GM21723 (cell line): Measurements from ENCODE around the gene METTL6.
A peak's percentile ranks its signal among the peaks of the same experiment; 100 is the strongest.
"Not testable (repeated sequence)": the region's sequence is repeated elsewhere in the genome, so short reads cannot be mapped to it uniquely, and the experiment has no call there.

ENCODE experiments used
- ATAC-seq: cut with Tn5 transposase; IDR thresholded peaks from one replicate; pipeline ENCODE4 v1.9.1; 2021; ENCODE audit warnings: mild to moderate bottlenecking, moderate library complexity; ENCODE audit not compliant: unreplicated experiment

Gene METTL6

DNA sequence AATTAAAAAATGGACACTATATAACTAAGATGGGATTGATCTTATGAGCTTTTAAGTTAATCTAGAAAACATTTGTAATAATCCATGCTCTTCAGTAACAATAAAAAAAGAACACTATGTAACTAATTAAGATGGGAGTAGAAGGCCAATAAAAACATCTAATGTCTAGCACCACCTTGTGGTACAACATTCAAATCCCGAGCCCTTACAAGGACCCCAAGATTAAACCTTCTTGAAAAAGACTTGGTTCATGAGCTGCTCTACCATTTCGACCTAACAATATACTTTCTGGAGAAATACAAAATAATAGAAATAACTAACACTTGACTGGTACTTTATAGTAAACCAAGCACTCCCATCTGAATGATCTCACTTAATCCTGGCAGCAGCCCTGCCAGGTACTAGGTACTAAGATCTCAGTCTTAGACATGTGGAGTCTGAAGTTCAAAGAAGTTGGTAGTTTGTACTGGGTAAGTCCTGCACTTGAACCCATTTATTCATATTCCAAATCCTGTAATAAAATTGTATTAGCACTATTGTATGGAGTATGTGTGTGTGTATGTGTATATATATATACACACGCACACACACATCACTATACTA is 21.8 kb downstream of the METTL6 start:
- peak; percentile 61 for ATAC-seq

DNA sequence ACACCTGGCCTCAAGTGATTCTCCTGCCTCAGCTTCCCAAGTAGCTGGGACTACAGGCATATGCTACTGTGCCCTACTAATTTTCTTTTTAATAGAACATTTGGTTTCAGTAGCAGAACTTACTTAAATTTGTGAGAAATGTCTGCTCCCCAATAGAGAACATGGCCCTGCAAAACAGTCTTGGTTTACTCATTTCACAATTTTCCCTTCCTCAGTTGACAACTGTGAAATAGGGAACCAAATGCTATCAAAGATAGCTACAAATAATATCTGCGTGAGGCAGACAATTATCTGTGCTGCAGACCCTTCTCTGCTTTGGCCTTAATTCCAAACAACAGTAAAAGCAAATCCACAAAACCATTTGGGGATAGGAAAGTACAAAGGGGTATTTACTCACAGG is 22.6 kb downstream of the METTL6 start:
- ATAC-seq, result peak; percentile 48

DNA sequence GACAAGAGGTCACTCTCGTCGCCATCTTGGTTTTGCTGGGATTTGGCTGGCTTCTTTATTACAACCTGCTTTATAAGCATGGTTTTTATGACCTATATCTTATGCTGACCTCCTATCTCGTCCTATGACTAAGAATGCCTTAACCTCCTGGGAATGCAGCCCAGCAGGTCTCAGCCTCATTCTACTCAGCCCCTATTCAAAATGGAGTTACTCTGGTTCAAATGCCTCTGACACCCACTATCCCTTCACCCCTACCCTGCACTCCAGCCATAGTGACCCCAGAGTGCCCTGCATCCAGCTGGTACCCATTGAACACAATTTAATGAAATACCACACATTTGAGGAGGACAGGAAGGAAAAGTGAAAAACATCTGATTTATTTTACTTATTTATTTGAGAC is 23.4 kb downstream of the METTL6 start:
- ATAC-seq, result no peak

DNA sequence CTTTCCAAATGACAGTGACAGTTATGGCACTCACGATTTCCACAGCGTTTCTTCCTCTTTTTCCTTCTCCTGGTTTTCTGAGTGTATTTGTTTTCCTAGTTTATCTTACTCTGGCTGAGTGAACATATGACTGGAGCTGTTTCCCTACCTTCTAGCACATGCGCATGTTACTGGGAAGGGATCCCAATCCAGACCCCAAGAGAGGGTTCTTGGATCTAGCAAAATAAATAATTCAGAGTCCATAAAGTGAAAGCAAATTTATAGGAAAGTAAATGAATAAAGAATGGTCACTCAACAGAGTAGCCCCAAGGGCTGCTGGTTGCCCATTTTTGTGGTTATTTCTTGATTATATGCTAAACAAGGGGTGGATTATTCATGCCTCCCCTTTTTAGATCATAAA is 23.8 kb downstream of the METTL6 start:
- no peak for ATAC-seq

DNA sequence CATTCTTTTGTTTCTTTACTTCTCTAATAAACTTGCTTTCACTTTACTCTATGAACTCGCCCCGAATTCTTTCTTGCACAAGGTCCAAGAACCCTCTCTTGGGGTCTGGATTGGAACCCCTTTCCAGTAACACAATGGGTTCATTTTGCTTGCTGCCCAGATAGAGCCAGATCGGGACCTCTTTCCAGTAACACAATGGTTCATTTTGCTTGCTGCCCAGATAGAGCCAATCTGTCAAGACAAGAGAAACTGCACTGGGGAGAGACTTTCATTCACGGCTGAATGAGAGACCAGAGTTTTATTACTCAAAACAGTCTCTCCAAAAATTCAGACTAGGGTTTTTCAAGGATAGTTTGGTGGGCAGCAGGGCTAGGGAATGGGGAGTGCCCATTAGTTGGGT is 25.4 kb downstream of the METTL6 start:
- no peak for ATAC-seq

DNA sequence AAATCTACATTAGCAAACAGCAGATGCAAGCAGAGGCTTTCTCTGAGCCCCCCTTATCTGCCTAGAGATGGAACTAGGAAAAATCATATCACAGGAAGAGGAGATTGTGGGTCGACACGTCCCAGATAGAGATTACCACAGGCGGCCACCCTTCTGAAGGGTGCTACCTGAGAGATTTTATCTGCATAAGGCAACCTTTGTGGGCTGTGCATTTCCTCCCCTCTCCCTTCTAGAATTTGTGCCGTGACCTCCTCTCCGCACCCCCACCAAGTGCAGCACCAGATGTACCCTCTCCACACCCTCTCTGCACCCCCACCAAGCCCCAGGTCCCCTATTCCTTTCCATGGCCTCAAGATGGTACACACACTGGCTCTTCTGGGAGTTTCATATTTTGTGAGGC is 27.4 kb downstream of the METTL6 start:
- ATAC-seq, result no peak

DNA sequence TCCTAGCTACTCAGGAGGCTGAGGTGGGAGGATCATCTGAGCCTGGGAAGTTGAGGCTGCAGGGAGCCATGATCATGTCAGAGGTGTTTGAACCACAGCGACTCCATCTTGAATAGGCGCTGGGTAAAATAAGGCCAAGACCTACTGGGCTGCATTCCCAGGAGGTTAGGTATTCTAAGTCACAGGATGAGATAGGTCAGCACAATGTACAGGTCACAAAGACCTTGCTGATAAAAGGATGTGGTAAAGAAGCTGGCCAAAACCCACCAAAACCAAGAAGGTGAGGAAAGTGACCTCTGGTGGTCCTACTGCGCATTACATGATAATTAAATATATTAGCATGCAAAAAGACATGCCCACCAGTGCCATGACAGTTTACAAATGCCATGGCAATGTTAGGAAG is 28.6 kb downstream of the METTL6 start:
- not testable (repeated sequence) for ATAC-seq

DNA sequence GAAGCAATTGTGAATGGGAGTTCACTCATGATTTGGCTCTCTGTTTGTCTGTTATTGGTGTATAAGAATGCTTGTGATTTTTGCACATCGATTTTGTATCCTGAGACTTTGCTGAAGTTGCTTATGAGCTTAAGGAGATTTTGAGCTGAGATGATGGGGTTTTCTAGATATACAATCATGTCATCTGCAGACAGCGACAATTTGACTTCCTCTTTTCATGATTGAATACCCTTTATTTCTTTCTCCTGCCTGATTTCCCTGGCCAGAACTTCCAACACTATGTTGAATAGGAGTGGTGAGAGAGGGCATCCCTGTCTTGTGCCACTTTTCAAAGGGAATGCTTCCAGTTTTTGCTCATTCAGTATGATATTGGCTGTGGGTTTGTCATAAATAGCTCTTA is 34.1 kb downstream of the METTL6 start:
- ATAC-seq, result not testable (repeated sequence)

DNA sequence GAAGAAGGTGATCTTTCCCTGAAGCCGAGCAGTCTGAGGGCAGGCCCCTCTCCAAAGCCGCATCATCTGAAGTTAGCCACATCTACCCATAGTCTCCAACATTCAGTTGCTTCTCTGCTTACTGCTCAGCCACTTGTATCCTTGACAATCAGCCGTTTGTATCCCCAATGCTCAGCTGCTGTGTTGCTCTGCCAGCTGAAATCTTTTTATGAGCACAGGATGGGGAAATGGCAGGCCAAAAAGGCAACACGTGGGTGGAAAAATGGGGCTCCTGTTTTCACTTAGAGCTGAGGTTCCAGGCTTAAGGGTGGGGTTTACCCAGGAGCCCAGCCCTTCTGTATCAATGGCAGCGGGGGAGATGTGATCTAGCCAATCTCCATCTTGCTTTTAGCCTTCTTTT is 36.3 kb downstream of the METTL6 start:
- ATAC-seq, result no peak

DNA sequence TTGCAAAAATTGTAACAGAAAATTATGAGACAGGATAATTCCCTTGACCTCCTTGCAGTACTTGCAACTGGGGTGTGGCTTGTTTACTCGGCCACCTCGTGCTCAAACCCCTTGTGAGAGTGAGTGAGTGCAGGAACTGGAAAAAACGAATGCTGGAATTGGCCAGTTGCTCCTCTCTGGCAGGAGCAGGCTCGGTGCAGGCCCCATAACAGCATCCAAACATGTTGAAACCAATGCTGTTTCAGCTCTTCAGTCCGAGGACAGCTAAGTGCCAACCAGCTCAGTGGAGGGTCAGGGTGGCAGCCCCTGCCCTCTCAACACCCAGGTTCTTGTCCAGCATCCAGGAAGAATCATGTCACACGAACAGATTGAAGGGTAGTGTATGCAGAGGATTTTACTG is 36.9 kb downstream of the METTL6 start:
- no peak for ATAC-seq

DNA sequence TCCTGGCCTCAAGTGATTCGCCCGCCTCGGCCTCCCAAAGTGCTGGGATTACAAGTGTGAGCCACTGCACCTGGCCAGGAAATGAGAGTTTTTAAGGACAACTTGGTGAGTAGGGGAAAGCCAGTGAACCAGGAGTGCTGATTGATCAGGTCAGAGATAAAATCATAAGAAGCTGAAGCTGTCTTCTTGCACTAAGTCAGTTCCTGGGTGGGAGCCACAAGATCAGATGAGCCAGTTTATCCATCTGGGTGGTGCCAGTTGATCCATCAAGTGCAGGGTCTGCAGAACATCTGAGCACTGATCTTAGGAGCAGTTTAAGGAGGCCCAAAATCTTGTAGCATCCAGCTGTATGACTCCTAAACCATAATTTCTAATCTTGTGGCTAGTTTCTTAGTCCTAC is 39.0 kb downstream of the METTL6 start:
- ATAC-seq, result not testable (repeated sequence)

DNA sequence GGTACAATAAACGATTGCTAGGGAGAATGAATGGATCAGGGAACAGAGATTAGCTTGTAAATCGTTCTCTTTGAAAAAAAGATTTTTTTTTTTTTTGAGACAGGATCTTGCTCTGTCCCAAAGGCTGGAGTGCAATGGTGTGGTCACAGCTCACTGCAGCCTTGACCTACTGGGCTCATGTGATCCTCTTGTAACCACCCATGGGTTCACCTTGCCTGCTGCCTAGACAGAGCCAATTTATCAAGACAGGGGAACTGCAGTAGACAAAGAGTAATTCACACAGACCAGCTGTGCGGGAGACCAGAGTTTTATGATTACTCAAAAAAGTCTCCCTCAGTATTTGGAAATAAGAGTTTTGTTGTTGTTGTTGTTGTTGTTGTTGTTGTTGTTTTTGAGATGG is 39.6 kb downstream of the METTL6 start:
- ATAC-seq, result no peak

DNA sequence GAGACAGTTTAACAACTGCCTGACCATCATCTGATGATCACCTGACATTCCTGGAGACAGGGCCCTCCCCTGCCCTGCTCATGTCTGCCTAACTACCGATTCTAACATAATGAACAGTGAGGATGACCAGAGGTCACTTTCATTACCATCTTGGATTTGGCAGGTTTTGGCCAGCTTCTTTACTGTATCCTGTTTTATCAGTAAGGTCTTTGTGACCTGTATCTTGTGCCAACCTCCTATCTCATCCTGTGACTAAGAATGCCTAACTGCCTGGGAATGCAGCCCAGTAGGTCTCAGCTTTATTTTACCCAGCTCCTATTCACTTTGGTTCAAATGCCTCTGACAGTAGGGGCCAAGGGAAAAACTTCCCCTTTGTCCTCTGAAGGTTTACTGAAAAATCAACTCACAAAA is 40.2 kb downstream of the METTL6 start:
- ATAC-seq, result no peak

DNA sequence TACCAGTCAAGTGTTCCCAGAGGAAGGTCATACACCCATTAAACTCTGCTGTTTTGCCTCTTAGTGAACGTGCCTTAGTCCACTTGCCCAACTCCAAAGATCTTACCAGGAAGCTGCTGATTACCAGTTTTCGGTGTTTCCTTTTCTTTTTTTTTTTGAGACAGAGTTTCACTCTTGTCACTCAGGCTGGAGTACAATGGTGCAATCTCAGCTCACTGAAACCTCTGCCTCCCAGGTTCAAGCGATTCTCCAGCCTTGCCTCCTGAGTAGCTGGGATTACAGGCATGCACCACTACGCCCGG is 40.7 kb downstream of the METTL6 start:
- ATAC-seq, result not testable (repeated sequence)

DNA sequence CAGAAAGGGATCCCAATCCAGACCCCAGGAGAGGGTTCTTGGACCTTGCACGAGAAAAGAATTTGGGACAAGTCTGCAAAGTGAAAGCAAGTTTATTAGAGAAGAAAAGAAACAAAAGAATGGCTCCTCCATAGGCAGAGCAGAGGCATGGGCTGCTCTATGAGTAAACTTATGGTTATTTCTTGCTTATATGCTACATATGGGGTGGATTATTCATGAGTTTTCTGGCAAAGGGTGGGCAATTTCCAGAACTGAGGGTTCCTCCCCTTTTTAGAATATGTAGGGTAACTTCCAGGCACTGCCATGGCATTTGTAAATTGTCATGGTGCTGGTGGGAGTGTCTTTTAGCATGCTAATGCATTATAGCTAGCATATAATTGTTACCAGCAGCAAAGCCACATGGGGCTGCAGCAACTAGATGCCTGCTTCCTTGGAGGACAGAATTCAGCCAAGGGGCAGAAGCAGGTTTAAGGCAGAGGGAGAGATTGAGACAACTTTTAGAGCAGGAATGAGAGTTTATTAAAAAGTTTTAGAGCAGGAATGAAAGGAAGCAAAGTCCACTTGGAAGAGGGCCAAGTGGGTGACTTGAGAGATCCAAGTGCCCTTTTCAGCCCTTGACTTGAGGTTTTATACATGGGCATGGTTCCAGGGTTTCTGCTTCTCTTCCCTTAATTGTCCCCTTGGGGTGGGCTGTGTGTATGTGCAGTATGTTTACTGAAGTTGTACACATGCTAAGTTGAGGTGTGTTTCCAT is 41.3 kb downstream of the METTL6 start:
- no peak for ATAC-seq

DNA sequence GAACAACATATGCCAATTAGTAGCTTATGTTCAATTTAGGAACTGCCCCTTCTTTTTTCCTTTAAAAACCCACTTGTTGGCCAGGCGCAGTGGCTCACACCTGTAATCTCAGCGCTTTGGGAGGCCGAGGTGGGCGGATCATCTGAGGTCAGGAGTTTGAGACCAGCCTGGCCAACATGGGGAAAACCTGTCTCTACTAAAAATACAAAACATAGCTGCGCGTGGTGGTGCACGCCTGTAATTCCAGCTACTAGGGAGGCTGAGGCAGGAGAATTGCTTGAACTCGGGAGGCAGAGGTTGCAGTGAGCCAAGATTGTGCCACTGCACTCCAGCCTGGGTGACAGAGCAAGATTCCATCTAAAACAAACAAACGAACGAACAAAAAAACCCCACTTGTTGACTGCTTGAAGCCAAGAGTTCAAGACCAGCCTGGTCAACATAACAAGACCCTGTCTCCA is 42.1 kb downstream of the METTL6 start:
- peak; percentile 12 for ATAC-seq

DNA sequence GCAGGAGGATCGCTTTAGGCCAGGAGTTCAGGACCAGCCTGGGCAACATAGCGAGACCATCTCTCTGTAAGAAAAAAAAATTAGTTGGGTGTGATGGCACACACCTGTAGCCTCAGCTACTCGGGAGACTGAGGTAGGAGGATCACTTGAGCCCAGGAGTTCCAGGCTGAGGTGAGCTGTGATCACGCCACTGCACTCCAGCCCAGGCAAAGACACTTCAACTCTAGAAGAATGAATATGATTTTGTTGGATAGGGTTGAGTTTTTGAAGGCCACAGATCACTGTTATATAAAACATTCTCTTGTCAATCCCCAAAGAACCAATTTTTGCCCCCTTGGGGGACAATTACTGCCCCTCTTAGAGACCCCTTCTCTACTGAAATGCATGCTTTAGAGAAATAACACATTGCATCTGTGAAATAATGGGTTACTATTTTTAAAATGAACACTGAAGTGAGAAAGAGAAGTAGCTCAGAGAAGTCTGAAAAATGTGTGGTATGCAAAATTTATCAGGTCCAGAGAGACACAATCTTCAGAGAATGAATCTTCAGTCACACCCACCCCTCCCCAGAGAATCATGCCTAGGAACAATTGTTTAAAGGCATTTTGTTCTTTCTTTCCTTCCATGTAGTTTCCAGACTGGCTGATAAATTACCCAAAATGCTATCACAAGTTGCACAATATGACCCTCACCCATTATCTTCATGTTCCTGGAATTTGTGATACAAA is 42.7 kb downstream of the METTL6 start:
- peak; percentile 86 for ATAC-seq

DNA sequence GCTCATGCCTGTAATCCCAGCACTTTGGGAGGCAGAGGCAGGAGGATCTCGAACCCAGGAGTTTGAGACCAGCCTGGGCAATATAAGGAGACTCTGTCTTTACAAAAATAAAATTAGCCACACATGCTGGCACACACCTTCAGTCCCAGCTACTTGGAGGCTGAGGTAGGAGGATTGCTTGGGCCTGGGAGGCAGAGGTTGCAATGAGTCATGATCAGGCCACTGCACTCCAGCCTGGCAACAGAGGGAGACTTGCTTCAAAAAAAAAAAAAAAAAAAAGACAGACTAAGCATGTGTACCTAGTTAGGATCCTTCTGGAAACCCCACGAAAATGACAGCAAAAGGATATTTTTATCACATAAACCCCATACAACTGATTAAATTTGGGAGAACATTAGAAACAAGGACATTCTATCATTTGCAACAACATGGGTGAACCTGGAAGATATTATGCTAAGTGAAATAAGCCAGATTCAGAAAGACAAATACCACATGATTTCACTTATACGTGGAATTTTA is 44.9 kb downstream of the METTL6 start:
- ATAC-seq, result no peak

DNA sequence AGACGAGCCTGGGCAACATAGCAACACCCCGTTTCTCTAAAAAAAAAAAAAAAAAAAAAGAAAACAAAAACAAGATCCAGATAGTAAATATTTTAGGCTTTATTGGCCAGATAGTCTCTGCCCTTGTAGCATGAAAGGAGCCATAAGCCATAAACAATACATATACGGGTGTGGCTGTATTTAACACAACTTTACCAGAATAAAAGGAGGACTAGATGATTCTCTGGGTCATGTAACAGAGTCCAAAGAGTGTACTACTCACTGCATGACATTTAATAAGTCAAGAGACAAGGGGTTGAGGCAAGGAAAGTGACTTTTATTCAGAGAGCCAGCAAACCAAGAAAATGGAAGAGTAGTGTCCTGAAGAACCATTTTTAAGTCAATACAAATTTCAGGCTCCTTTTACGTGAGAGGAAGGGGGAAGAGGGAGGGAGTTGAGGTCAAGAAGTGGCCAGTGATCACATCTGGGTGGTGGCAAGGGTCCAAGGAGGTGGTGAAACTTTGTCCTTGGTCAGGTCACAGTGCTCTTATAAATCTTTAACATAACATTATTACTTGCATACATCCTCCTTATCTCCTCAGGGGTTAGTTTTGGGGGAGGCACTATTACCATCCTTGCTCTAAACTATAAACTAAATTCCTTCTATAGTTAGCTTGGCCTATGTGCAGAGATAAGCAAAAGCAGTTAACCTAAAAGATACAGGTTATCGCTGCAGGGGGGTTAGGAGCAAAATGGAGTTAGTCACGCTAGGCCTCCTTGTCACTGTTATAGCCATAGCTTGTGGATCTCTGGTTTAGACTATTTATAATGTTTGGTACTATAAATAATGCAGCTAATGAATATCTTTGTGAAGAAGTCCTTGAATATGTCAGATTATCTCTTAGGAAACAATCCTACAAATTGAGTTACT is 46.1 kb downstream of the METTL6 start:
- no peak for ATAC-seq

DNA sequence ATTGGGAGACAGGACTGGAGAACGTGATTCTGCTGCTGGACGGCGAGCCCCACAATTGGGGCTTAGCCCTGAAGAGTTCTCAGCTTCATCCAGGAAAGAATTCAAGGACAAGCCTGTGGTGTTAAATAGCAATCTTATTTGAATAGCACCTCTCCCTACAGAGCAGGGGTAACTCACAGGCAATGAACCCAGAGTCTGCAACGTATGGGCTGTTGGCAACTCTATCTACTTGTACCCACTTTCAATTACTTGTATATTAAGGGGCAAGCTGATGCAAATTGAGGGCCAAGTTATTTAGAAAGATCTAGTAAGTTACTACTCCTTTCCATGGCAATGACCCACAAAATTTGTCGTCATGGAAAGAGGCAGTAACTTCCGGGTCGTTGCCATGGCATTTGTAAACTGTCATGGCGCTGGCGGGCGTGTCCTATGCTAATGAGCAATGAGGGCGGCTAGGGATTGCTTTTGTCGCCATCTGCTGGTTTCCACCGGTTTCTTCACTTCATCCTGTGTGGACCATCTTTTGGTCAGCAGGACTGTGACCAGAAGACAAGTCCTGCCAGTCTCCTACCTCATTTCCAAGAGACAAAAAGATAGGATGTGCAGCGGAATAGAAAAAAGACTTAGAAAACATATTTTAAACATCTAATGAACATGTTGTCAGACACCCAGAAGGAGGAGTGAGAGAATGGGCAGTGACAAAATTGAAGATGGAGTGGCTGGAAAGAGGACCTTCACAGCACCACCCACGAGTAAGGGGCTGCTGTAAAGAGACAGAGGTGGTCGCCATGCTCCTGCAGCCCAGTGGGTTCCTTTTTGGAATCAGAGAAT is 49.2 kb downstream of the METTL6 start:
- ATAC-seq, result peak; percentile 96
